ENCODE measurements around the gene RPS15.

GRCh38 chr19:1453525-1454364, 15.5 kb downstream of the RPS15 start:
- no peak for TF ChIP-seq POLR2A (IDR thresholded peaks at IDR 0.05; ENCODE audit: borderline replicate concordance, extremely low read depth, insufficient read depth, insufficient read length)
- TF ChIP-seq EGR1 (IDR thresholded peaks at IDR 0.05; ENCODE audit: low read depth): peak; percentile 54; the same call in 1 of the 2 replicates
- TF ChIP-seq CTCF (IDR thresholded peaks at IDR 0.05 in 2 of 3, conservative IDR thresholded peaks at IDR 0.05 in 1 of 3; ENCODE audit: borderline replicate concordance in 1 of 3, insufficient read depth in 1 of 3, low read depth in 2 of 3, low read length in 2 of 3): no peak
- no peak for TF ChIP-seq ZFX (IDR thresholded peaks at IDR 0.05)
- TF ChIP-seq MAX (IDR thresholded peaks at IDR 0.05): no peak
- no peak for TF ChIP-seq RAD21 (IDR thresholded peaks at IDR 0.05; ENCODE audit: low read depth)
- TF ChIP-seq POLR2AphosphoS5 (IDR thresholded peaks at IDR 0.05; ENCODE audit: low read depth, low read length): no peak
- no peak for TF ChIP-seq JUND (IDR thresholded peaks at IDR 0.05)
- TF ChIP-seq CEBPB (IDR thresholded peaks at IDR 0.05; ENCODE audit: low read depth): no peak
- no peak for TF ChIP-seq SRF (IDR thresholded peaks at IDR 0.05; ENCODE audit: low read depth)
